HUES48 (cell line): ENCODE data around the gene GPRC5B.

Experiments used
- H3K27ac ChIP-seq: one replicate; pipeline ENCODE4 v1.7.0; 2013; ENCODE audit warnings: low read depth, low read length, inconsistent platforms
- H3K27me3 ChIP-seq: 2 replicates; pipeline ENCODE4 v1.6.1; 2013; ENCODE audit warnings: mild to moderate bottlenecking, low read length; ENCODE audit not compliant: control insufficient read depth, insufficient read depth
- H3K36me3 ChIP-seq: 2 replicates; pipeline ENCODE4 v1.6.1; 2013; ENCODE audit warnings: low read length; ENCODE audit not compliant: control insufficient read depth, insufficient read depth
- H3K4me1 ChIP-seq: 2 replicates; pipeline ENCODE4 v1.6.1; 2013; ENCODE audit warnings: mild to moderate bottlenecking, low read length; ENCODE audit not compliant: control insufficient read depth, insufficient read depth
- H3K4me3 ChIP-seq: 2 replicates; pipeline ENCODE4 v1.5.1; 2013; ENCODE audit warnings: mild to moderate bottlenecking, low read depth, low read length
- H3K9ac ChIP-seq: 2 replicates; pipeline ENCODE4 v1.6.1; 2013; ENCODE audit warnings: mild to moderate bottlenecking, low read depth, low read length, moderate library complexity
- H3K9me3 ChIP-seq: 2 replicates; pipeline ENCODE4 v1.6.1; 2013; ENCODE audit warnings: low read length; ENCODE audit not compliant: control insufficient read depth, insufficient read depth

GPRC5B gene, protein sequence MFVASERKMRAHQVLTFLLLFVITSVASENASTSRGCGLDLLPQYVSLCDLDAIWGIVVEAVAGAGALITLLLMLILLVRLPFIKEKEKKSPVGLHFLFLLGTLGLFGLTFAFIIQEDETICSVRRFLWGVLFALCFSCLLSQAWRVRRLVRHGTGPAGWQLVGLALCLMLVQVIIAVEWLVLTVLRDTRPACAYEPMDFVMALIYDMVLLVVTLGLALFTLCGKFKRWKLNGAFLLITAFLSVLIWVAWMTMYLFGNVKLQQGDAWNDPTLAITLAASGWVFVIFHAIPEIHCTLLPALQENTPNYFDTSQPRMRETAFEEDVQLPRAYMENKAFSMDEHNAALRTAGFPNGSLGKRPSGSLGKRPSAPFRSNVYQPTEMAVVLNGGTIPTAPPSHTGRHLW

DNA sequence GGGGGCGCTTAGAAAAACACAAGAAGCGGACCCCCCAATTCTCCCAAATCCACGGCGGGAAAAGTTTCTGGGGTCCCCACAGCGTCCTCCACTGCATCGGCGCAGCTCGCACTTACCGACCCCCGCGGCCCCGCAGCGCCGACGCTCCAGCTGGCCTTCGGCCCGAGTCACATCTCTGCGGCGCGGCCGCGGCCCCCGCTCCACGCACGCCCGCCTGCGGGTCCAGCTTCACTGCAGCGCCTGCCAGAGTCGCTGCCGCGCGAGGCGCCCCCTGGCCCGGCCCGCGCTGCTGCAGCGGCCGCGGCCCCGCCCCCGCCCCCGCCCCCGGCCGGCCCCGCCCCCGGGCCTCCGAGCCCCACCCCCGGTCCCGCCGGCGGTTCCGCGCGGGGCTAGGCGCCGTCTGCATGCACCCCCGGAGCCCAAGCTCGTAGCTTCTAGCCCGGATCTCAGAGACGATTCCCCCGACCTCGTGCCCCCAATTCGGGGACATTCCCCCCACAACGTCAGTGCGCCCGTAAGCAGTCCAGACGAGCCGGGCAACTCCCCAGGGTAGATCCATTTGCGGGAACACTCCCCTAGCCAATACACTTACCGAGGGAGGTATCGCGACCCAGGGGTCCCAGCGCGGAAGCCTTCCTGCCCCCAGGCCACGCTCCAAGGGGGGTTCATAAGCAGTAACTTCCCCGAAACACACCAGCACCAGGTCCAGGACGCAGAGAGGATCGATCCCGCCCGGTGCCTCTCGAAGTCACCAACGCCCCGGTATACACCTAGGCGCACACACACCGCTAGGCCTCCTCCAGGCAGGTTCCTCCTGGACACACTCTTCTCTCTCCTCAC, at the start of gene GPRC5B:
Gene GPRC5B (minus strand): TSS at position 238 of the 840 bp plus-strand sequence. CDS start 12,003 bp downstream, outside the sequence.
- Histone ChIP-seq H3K27ac (peak within 1 kb of the TSS; percentile 96), H3K9me3 (no peaks in the 10 kb centered on the region), H3K9ac (peak within 1 kb of the TSS; percentile 57; the same call in 1 of the 2 replicates)

DNA sequence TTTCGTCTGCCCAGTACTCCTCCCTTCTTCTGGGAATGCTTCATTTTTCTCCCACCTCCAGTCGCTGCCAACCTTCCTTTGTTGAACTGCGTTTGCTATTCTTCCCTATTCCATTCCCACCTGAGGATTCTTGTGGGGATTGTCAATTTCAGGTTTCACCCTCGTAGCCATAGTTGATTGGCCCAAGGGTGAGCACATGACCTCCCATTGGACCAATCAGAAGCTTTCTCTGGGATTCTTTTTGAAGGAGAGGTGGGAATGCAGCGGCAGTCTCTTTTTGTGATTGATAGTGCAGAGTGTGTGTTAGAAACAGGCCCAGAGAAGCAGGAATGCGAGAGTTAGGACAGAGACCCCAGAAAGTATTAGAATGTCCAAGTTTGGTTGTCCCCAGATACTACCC, 49.1 kb upstream of the GPRC5B start:
- Histone ChIP-seq H3K36me3 (no peaks in the 10 kb centered on the region), H3K4me3 (no peak overlapping the region), H3K27me3 (no peaks in the 10 kb centered on the region), H3K9me3 (no peaks in the 10 kb centered on the region), H3K4me1 (peaks cover 5% of the 10 kb centered on the region; the same call in 1 of the 2 replicates), H3K9ac (no peak overlapping the region), H3K27ac (no peak overlapping the region)

More for the DNA sequence above, at the start of gene GPRC5B:
- Histone ChIP-seq H3K4me3 (peak within 1 kb of the TSS; percentile 79), H3K27me3 (peaks cover 13% of the 10 kb centered on the region), H3K4me1 (peaks cover 17% of the 10 kb centered on the region), H3K36me3 (peaks cover 10% of the 10 kb centered on the region)

DNA sequence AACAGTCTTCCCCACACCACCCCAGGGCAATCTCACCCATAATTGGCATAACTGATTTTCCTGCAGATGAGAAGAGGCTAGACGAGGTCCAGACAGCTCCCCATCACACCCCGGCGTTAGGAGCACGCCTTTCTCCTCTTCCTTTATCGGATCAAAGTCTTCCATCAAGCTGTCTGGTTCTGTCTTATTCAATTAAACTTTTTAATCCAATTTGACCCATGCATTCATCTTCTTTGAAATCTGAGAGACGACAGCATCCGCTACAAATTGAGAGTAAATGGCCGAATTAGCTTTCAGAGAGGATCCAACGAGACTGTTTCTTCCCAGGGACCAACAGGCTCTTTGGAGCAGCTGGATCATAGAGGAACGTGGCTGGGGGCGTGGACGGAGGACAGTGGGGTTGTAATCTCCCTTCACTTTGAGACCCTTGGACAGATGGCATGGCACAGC, 44.4 kb upstream of the GPRC5B start:
- no peak overlapping the region for H3K27ac ChIP-seq
- H3K4me1 ChIP-seq = peaks cover 5% of the 10 kb centered on the region; the same call in 1 of the 2 replicates
- no peak overlapping the region for H3K4me3 ChIP-seq
- H3K9me3 ChIP-seq = no peaks in the 10 kb centered on the region
- H3K36me3 ChIP-seq = no peaks in the 10 kb centered on the region
- H3K9ac ChIP-seq = no peak overlapping the region
- no peaks in the 10 kb centered on the region for H3K27me3 ChIP-seq

DNA sequence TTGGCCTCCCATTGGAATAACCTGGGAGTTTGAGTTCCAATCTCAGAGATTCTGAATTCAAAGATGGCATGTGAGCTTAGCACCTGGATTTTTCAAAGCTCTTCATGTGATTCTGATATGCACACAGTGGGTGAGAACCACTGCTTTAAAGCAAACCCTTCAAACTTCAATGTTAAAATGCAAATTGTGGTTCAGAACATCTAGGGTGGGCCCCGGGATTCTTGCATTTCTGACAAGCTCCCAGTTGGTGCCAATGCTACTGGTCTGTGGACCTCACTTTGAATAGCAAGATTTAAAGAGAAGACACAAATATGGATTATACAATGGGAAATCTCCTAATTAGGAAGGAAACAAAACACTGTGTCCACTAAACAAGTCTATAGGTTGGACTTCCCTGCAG, 43.8 kb upstream of the GPRC5B start:
- Histone ChIP-seq H3K9ac (no peak overlapping the region), H3K36me3 (no peaks in the 10 kb centered on the region), H3K4me1 (peaks cover 5% of the 10 kb centered on the region; the same call in 1 of the 2 replicates), H3K27me3 (no peaks in the 10 kb centered on the region), H3K27ac (no peak overlapping the region), H3K9me3 (no peaks in the 10 kb centered on the region), H3K4me3 (no peak overlapping the region)

DNA sequence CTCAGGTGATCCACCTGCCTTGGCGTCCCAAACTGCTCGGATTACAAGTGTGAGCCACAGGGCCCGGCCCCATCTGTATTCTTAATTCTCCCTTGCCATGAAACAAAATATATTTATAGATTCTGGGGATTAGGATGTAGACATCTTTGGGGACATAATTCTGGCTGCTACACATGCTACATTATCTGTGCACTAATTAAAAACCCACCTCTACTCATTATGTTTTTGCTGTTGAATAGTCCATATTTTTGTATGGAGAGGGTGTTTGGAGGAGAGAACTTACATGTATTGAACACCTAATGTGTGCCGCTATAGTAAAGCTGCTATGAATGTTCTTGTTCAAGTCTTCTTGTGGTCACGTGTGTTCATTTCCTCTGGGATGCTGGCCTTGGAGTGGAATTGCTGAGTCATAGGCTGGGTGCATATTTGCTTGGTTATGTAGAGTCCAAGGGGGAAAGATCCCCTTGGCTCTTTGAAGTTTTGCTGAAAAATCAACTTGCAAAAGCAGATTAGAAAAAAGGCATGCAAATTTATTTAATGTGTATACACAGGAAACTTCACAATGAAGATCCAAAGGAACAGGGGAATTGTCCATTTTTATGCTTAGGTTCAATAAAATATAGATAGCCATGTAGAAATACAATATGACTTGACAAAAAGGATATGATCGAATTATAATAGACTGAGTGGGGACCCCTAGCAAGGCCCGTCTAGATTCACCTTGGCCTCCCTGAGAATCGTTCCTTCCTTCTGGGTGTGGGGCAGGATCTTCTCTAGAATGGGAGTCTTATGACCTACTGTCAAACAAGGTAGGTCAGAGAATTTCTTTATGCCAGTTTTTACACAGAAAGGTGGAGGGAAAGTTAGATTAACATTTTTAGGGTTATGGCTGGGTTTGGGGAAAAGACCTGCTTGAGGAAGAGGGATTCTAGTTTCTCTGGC, 42.1 kb upstream of the GPRC5B start:
- Histone ChIP-seq H3K9ac (no peak overlapping the region), H3K27me3 (no peaks in the 10 kb centered on the region), H3K36me3 (no peaks in the 10 kb centered on the region), H3K4me1 (peaks cover 5% of the 10 kb centered on the region; the same call in 1 of the 2 replicates), H3K27ac (no peak overlapping the region), H3K4me3 (no peak overlapping the region), H3K9me3 (no peaks in the 10 kb centered on the region)

DNA sequence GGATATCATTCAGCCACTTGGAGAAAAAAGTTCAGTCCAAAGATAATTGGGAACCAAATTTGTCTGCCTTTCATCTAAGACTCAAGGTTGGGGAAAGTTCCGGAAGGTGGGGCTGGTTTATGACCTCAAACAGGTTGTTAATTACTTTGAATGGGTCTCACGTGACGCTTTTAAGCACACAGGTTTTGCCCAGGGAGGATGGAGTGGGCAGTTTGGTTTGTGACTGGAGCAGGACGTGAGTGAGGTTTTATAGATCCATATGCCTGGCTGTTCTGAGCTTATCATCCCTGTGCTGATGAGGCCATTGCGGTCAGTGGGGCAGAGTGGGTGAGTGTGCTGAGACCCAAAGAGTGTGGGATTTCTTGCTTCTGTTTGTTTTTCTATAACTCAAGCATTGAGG, 38.7 kb upstream of the GPRC5B start:
- H3K36me3 ChIP-seq = no peaks in the 10 kb centered on the region
- no peak overlapping the region for H3K27ac ChIP-seq
- H3K9ac ChIP-seq = no peak overlapping the region
- H3K27me3 ChIP-seq = no peaks in the 10 kb centered on the region
- no peaks in the 10 kb centered on the region for H3K9me3 ChIP-seq
- H3K4me3 ChIP-seq = no peak overlapping the region
- H3K4me1 ChIP-seq = peaks cover 1% of the 10 kb centered on the region; the same call in 1 of the 2 replicates

DNA sequence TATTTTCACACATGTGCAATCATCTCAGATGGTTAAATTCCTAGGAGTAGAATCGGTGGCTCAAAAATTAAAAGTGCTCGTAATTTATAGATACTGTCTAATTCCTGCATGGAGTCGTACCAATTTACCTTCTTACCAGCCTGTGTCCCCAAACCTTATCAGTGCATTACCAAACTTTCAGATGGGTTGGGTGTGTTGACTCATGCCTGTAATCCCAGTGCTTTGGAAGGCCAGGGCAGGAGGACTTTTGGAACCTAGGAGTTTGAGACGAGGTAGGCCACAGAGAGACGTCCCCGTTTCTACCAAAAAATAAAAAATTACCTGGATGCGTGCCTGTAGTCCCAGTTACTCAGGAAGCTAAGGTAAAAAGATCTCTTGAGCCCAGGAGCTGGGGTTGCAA, 34.5 kb upstream of the GPRC5B start:
- Histone ChIP-seq H3K27me3 (no peaks in the 10 kb centered on the region), H3K9me3 (no peaks in the 10 kb centered on the region), H3K4me1 (peaks cover 9% of the 10 kb centered on the region), H3K27ac (no peak overlapping the region), H3K9ac (no peak overlapping the region), H3K4me3 (no peak overlapping the region), H3K36me3 (no peaks in the 10 kb centered on the region)

DNA sequence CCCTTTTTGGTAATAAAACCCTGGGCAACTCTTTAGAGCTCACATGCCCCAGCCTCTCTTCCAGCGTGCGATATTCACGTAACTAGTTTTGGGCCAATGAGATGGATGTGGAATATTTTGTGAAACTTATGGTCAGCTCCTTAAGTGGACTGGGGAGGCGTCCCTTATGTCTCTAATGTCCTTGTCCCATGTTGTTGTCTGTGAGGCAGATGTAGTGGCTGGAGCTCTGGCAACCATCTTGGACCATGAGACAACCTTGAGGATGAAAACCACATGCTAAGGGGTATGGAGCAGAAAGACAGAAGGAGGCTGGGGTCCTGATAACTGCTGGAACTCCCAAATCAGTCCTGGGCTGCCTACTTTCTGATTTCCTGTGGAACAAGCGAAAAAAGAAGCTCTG, 31.4 kb upstream of the GPRC5B start:
- Histone ChIP-seq H3K9ac (no peak overlapping the region), H3K4me3 (no peak overlapping the region), H3K36me3 (no peaks in the 10 kb centered on the region), H3K9me3 (no peaks in the 10 kb centered on the region), H3K4me1 (peaks cover 14% of the 10 kb centered on the region), H3K27me3 (no peaks in the 10 kb centered on the region), H3K27ac (no peak overlapping the region)

DNA sequence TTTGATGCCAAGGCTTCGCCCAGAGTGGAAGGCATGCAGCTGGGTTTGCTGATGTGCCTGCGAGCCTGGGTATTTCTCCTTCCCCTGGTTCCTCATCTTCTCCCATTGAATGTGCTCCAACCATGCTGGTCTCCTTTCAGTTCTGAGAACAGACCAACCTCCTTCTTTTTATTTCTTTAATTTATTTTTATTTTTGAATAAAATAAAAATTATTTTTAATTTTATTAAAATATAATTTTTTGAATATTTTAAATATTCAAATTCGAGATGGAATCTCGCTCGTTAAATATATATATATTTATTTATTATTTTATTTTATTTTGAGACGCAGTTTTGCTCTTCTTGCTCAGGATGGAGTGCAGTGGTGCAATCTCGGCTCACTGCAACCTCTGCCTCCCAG, 30.2 kb upstream of the GPRC5B start:
- H3K4me3 ChIP-seq = no peak overlapping the region
- no peaks in the 10 kb centered on the region for H3K27me3 ChIP-seq
- H3K4me1 ChIP-seq = peaks cover 14% of the 10 kb centered on the region
- no peak overlapping the region for H3K9ac ChIP-seq
- no peak overlapping the region for H3K27ac ChIP-seq
- H3K36me3 ChIP-seq = no peaks in the 10 kb centered on the region
- no peaks in the 10 kb centered on the region for H3K9me3 ChIP-seq

DNA sequence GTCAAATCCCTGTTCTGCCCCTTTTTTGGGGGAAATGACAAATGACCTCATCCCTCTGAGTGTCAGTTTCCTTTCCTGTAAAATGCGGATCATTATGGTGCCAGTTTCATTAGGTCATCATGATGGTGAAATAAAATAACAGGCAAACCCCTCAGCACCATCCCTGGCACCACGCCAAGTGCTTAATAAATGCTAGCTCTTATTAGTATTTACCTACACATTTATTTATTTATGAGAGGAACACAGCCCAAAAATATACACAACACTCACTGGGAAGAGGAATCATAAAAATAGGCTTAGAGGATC, 28.6 kb upstream of the GPRC5B start:
- Histone ChIP-seq H3K27me3 (no peaks in the 10 kb centered on the region), H3K4me3 (no peak overlapping the region), H3K9me3 (no peaks in the 10 kb centered on the region), H3K36me3 (no peaks in the 10 kb centered on the region), H3K9ac (no peak overlapping the region), H3K27ac (peak overlapping the region; percentile 38), H3K4me1 (peaks cover 14% of the 10 kb centered on the region)
